HG03175 (cell line): Measurements from ENCODE around the gene SMIM9.

Experiments
- ATAC-seq: cut with Tn5 transposase; IDR thresholded peaks from one replicate; pipeline ENCODE4 v1.9.1; 2021; ENCODE audit warnings: mild to moderate bottlenecking, moderate library complexity; ENCODE audit not compliant: unreplicated experiment

SMIM9 gene

DNA sequence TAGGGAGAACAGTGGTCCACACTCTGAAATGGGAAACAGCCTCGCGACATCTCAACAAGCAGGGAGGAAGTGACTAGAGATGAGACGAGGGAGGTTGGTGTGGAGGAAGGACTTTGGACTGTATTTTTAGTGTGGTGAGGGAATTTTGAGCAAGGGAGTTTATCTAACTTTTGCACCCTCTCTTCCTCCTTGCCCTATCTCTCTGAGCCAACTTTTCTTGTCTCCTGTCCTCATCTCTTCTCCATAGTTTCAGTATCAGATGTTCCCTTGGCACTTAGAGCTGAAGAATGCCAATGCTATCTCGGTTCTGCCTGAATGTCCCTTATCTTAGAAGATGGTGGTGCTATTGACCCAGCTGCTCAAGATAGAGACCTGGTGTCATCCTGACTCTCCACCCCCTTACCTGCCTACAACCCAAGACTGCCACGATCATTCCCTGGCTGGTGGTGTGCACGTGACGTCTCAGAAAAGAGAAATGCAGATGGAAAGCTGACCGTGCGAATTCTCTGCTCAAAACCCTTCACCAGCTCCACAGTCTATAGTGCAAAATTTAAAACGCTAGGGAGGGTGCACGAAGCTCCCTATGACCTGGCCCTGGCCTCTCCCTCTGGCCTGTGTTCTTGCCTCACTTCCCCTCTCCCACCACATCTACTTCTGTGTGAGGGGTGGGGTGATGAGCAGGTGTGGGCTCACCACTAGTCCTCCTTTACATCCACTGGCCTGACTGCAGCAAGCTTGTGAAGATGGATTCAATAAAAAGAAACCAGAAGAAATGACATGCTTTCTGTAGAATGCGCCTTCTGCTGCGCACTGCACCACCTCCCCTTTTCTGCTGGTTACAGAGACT is 50.1 kb downstream of the SMIM9 start:
- no peak for ATAC-seq

DNA sequence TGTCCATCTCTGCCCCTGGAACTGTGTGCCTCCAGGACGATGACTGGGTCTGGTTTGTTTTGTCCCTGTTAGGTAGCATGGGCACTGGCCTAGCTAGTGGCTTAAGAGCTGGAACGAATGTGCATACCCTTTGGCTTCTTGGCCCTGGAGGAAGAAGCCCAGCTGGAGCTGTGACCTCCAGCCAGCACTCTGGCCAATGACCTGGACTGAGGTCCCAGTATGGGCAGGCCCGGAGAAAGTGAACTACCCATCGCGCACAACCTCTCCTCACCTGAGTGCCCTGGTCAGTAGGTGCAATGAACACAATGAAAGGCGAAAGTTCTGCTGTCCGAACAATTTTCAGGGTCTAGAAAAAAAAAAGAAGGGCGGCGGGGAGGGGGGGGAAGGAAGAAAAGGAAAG is 53.5 kb downstream of the SMIM9 start:
- ATAC-seq = no peak

GRCh38 chrX:154779261-154779660 is 55.2 kb downstream of the SMIM9 start:
- ATAC-seq = no peak

DNA sequence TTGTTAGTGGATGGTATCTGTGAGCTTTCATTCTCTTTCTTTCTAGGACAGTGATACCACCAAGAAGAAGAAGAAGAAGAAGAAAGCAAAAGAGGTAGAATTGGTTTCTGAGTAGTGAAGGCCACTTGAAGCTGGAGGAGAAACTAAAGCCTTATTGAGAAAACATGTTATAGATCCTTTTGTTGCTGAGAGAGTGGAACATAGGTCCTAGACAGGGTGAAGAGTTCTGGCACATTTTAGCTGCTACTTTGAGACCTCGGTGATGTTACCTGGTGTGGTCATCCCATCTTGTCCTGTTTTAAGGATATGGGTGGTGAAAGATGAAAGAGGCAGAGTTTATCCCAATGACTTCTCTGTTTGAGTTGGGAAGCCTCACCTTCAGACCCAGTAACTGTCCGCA is 57.7 kb downstream of the SMIM9 start:
- no peak for ATAC-seq

DNA sequence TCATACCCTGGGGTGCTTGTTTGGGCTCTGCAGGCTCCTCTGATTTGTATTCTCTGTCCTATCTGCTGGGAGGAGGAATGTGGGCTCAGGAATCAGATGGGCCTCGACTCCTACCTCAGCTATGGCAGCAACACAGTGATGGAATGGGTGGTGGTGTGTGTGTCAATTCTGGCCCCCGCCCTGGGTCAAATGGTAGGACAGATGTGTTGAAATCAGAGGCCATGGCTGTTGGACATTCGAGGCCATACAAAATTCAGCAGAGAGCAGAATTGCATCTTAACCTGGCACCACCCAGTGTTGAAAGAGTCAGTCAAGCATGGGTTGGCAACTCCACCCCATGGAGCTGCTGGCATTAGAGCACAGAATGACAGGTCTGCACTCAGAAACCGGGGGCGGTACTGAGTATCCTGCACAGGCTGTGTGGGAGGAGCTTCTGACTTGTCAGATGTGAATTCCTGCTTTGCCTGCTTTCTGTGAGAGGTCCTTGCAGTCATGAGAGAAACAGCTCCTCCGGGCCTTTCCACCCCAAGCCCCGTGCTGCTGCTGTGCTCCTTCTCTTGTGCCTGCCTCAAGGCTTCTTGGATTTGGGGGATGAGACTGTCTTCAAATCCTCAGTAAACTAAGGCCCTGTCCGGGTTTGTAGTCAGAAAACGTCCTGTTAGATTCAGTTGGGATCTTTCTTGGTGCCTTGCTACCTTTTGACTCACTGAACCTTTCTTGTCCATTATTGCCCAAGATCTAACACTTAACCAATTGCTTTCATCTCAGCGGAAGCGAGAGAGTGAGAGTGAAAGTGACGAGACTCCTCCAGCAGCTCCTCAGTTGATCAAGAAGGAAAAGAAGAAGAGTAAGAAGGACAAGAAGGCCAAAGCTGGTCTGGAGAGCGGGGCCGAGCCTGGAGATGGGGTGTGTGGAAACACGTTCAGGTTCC is 58.8 kb downstream of the SMIM9 start:
- no peak for ATAC-seq

- ATAC-seq = no peak
These were observed 59.8 kb downstream of the SMIM9 start for GRCh38 chrX:154774622-154775021.
